GM12891 (cell line): ENCODE data around the gene APPL2.

ENCODE experiments used
- DNase-seq: peaks from one replicate; pipeline ENCODE4 v3.0.0; 2011; ENCODE audit warnings: low spot score; ENCODE audit not compliant: insufficient read length
- FAIRE-seq: peaks from 2 replicates; lab custom pipeline; 2011; peaks lifted over from hg19 to GRCh38; lab: Jason Lieb, UNC
- PAX5 ChIP-seq: IDR thresholded peaks from 2 replicates; pipeline ENCODE4 v1.6.1; 2011; ENCODE audit warnings: low read length, moderate library complexity, mild to moderate bottlenecking; ENCODE audit not compliant: insufficient read depth, severe bottlenecking
- POLR2A ChIP-seq: IDR thresholded peaks from 2 replicates; pipeline ENCODE4 v1.6.1; 2011; ENCODE audit warnings: low read depth, low read length, control low read depth
- POLR2AphosphoS5 ChIP-seq: IDR thresholded peaks from 2 replicates; pipeline ENCODE4 v1.6.1; 2011; ENCODE audit warnings: low read depth, low read length, control low read depth
- POU2F2 ChIP-seq: IDR thresholded peaks from 2 replicates; pipeline ENCODE4 v1.6.1; 2011; ENCODE audit warnings: low read depth, mild to moderate bottlenecking, control low read depth, low read length, moderate library complexity
- SPI1 ChIP-seq: IDR thresholded peaks from 2 replicates; pipeline ENCODE4 v1.6.1; 2011; ENCODE audit warnings: low read depth, low read length, control low read depth
- TAF1 ChIP-seq: IDR thresholded peaks from 2 replicates; pipeline ENCODE4 v1.6.1; 2011; ENCODE audit warnings: low read depth, low read length, control low read depth

Gene APPL2

DNA sequence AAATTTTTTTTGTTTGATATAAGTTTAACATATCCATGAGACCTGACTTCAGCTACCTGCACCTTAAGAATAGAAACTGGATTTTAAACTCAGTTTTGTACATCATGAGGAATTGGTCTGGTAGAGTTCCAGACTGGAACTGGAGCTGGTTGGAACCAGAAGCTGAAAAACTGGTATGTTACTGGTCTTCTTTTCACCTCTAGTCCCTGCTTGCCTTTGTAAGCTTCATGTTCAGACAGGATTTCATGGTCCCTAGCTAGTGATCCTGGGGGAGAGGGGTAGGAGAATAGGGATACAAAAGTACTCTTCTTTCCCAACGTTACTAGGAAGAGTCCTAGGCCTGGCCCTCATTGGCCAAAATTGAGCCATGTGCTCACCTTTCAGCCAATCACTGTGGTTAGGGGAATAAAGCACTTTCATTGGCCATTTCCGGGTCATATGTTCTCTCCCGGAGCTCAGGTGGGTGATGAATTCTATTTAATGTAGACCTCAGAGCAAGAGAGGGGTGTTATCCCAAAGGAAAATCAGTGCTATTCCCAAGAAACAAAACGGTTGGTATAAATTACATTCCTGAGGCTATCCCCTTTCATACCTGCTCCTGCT is 36.9 kb upstream of the APPL2 start:
- no peak for FAIRE-seq
- DNase-seq = no peak
- TF ChIP-seq POLR2A = no peak
- no peak for TF ChIP-seq POLR2AphosphoS5
- no peak for TF ChIP-seq PAX5
- no peak for TF ChIP-seq POU2F2
- no peak for TF ChIP-seq TAF1
- TF ChIP-seq SPI1 = no peak

DNA sequence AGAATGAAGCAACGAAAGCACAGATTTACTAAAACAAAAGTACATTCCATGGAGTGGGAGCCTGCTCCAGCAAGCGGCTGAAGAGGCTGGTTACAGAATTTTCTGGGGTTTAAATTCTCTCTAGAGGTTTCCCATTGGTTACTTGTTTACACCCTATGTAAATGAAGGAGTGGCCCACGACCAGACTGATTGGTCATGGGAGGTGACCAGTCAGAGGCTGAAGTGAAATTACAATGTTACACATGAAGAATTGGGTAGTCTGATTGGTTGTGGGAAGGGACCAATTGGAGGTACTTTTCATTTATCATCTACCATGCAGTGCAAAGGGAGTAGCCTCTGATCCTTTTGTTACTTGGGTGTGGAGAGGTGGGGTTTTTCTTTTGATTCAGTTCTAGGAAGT is 36.2 kb upstream of the APPL2 start:
- DNase-seq = no peak
- no peak for TF ChIP-seq PAX5
- no peak for TF ChIP-seq SPI1
- no peak for TF ChIP-seq POLR2A
- TF ChIP-seq POLR2AphosphoS5 = no peak
- TF ChIP-seq POU2F2 = no peak
- TF ChIP-seq TAF1 = no peak
- no peak for FAIRE-seq

DNA sequence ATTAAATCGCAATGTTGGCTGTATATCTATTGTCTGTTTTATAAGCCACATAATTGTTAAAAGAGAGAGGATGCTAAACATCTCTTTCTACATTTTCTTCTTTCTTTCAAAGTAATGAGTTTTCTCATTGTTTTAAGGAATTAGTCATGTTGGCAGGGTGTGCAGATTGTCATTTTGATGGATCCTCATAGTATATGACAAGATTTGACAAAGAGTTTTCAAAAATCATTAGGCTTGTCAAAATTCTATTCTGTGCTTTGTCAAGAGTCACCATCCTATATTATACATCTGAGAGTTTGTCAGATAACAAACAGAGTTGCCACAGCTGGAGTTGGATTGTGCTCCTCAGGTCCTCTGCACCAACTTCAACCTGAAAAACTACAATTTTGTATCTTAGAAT is 35.4 kb upstream of the APPL2 start:
- no peak for TF ChIP-seq POLR2AphosphoS5
- no peak for TF ChIP-seq PAX5
- no peak for TF ChIP-seq POLR2A
- TF ChIP-seq POU2F2 = no peak
- TF ChIP-seq SPI1 = no peak
- no peak for TF ChIP-seq TAF1
- FAIRE-seq (no peak), DNase-seq (no peak)

DNA sequence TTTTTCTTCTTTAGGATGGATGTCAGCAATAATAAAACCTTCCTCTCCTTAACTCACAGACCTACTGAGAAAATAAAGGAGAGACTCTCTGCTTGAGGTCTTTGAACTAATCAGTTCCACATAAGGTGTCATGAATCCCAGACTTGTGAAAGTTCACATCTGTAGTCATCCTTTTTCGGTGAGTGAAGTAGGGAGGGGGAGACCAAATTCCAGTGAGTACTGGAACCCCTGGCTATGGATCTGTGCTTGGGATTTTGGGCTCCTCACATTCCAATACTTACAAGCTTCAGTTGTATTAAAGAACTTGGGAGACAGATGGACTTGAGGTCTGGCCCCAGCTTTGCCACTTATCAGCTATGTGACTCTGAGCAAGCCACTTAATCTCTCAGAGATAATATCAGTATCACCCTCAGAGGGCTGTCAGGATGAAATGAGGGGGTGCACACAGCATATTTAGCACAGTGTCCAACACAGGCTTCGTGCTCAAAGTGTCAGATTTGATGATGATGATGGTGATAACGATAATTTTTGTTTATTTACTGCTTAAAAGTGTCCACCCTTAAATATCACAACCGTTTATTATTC is 34.8 kb upstream of the APPL2 start:
- peak; percentile 13 for FAIRE-seq
- no peak for TF ChIP-seq POLR2A
- DNase-seq = no peak

DNA sequence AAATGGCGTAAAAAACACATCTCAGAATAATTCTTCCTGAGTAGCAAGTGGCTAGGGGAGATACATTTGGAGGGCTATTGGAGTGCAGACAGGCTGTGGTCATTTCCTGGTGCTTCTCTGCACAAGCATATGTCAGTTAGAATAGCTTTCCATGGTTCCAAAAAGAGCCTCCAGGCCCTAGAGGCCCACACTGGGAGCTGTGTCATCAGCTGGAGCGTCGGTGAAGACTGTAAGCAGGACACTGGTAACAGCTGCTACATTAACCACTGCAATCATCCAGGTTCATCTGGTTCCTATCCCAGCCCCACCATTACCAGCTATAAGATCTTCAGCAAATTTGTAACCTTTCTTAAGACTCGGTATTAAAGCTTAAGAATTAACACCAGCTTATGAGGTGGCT is 31.7 kb upstream of the APPL2 start:
- no peak for FAIRE-seq
- TF ChIP-seq PAX5 (no peak), POU2F2 (no peak), SPI1 (no peak), TAF1 (no peak), POLR2AphosphoS5 (no peak), POLR2A (no peak)
- DNase-seq = no peak

DNA sequence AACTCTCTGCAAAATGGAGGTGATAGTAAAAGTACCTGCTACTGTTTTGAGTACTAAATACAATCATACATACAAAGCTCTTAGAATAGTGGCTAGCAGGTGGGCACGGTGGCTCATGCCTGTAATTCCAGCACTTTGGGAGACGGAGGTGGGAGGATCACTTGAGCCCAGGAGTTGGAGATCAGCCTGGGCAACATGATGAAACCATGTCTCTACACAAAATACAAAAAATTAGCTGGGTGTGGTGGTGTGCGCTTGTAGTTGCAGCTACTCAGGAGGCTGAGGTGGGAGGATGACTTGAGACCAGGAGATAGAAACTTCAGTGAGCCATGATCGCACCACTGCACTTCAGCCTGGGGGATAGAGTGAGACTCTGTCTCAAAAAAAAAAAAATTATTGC is 28.8 kb upstream of the APPL2 start:
- DNase-seq (no peak), FAIRE-seq (no peak)
- no peak for TF ChIP-seq POLR2A
- no peak for TF ChIP-seq POLR2AphosphoS5
- TF ChIP-seq SPI1 = no peak
- no peak for TF ChIP-seq TAF1
- TF ChIP-seq POU2F2 = no peak
- TF ChIP-seq PAX5 = no peak

DNA sequence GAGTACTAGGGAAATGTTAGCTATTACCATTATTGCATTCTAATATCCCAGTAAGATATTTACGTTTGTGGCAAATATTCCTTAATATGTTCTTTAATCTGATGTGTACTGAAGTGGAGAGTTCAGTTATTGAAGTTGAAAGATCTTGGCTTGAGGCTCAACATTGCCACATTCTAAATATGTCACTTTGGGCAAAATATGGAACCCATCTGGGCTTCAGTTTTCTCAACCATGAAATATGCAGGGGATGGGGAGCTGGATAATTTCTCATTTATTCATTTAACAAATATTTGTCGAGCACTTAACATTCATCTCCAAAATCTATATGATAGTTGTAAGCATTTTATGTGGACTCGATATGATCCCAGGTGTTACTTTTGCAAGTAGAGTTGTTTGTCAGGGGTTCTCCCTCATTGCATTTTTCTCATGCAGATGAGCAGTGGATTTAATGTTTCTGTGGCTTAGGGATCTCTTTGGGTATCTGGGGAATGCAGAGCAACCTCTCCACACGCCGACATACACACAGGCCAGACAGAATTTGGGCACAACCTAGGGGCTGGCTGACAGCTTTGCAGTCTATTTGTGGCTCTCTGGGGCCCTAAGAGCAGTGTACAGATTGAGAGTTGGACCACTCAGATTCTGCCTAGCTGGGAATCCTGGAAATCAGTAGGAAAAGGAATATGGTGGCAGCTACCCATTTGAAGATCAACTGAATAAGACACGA is 26.6 kb upstream of the APPL2 start:
- no peak for FAIRE-seq
- no peak for DNase-seq
- TF ChIP-seq PAX5 (no peak), SPI1 (no peak), POU2F2 (no peak), TAF1 (no peak), POLR2A (no peak), POLR2AphosphoS5 (no peak)

DNA sequence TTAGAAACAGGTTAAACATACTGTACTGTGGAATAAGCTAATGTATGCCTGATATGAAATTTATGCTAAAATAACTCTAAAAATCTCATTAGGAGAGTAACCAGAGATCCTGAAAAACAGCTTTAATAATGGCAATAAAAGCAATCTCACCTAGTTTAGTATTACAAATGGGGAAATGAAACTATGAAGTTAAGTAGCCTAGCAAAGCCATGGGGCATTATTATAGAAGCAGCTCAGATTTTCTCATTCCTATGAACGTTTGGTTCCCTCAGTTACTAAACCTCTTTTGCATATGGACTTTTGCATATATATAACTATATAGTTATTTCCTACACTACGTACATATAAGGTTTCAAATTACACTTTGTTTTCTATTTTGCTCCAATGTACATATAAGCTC is 25.0 kb upstream of the APPL2 start:
- FAIRE-seq (no peak), DNase-seq (no peak)

DNA sequence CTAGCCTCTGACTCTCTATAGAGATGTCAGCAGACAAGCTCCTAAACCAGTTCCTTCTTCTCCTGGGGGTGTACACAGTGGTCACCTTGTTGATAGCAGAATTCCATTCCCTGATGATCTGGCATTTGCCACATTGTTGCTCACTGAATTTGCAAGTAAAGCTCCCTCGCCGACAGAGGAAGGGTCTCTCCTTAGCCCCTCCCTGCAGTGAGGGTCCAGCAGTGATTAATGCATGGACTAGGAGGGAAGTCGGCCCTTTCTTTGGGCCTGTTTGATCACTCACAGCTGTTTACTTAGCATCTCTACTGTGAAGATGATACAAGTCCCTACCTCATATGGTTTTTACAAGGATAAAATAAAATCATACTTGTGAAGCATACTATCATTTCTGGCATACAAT is 23.3 kb upstream of the APPL2 start:
- TF ChIP-seq POLR2A = no peak
- no peak for TF ChIP-seq TAF1
- TF ChIP-seq PAX5 = no peak
- no peak for TF ChIP-seq POLR2AphosphoS5
- no peak for TF ChIP-seq POU2F2
- no peak for TF ChIP-seq SPI1
- FAIRE-seq = no peak
- DNase-seq = no peak

More for the DNA sequence above, 25.0 kb upstream of the APPL2 start:
- TF ChIP-seq SPI1 (peak; percentile 92), POLR2AphosphoS5 (no peak)
